ENCODE results near the gene NR1I3.

Gene NR1I3

GRCh38 chr1:161238039-161238473 lies at the start of gene NR1I3:
TSS of gene NR1I3 (minus strand) at chr1:161238203. CDS start at chr1:161236565, 1,638 bp downstream.
- no peak for TF ChIP-seq CTCF (conservative IDR thresholded peaks at IDR 0.05; ENCODE audit: low read length)
- no peak for DNase-seq (ENCODE audit: low read depth)
- H3K4me3 ChIP-seq (ENCODE audit: low read length) = no peak within 1 kb of the TSS

- no peak for DNase-seq (ENCODE audit: low read depth)
These were observed 49.6 kb upstream of the NR1I3 start for GRCh38 chr1:161287482-161288054.

GRCh38 chr1:161285521-161285920 lies 47.5 kb upstream of the NR1I3 start:
- DNase-seq (ENCODE audit: low read depth) = no peak
- H3K4me3 ChIP-seq (ENCODE audit: low read length) = no peak overlapping the region
- TF ChIP-seq CTCF (conservative IDR thresholded peaks at IDR 0.05; ENCODE audit: low read length) = no peak

More at GRCh38 chr1:161287482-161288054, 49.6 kb upstream of the NR1I3 start:
- no peak overlapping the region for H3K4me3 ChIP-seq (ENCODE audit: low read length)
- TF ChIP-seq CTCF (conservative IDR thresholded peaks at IDR 0.05; ENCODE audit: low read length) = no peak

GRCh38 chr1:161285113-161285512 lies 47.1 kb upstream of the NR1I3 start:
- H3K4me3 ChIP-seq (ENCODE audit: low read length) = no peak overlapping the region
- no peak for DNase-seq (ENCODE audit: low read depth)
- TF ChIP-seq CTCF (conservative IDR thresholded peaks at IDR 0.05; ENCODE audit: low read length) = no peak

- no peak for DNase-seq (ENCODE audit: low read depth)
- no peak overlapping the region for H3K4me3 ChIP-seq (ENCODE audit: low read length)
- TF ChIP-seq CTCF (conservative IDR thresholded peaks at IDR 0.05; ENCODE audit: low read length) = no peak
These were observed 45.0 kb upstream of the NR1I3 start for GRCh38 chr1:161282991-161283390.

GRCh38 chr1:161274874-161275273 lies 36.9 kb upstream of the NR1I3 start:
- DNase-seq (ENCODE audit: low read depth) = no peak
- no peak overlapping the region for H3K4me3 ChIP-seq (ENCODE audit: low read length)
- TF ChIP-seq CTCF (conservative IDR thresholded peaks at IDR 0.05; ENCODE audit: low read length) = no peak

GRCh38 chr1:161273402-161273801 lies 35.4 kb upstream of the NR1I3 start:
- no peak for TF ChIP-seq CTCF (conservative IDR thresholded peaks at IDR 0.05; ENCODE audit: low read length)
- H3K4me3 ChIP-seq (ENCODE audit: low read length) = no peak overlapping the region
- DNase-seq (ENCODE audit: low read depth) = peak; percentile 10

Measured in AG10803 (cell line).